ENCODE data around the gene ADD2.

Gene ADD2

GRCh38 chr2:70688427-70688826 lies 79.6 kb downstream of the ADD2 start:
- WGBS (ENCODE audit: extremely low coverage, insufficient coverage, low lambda C conversion rate) = no CpG with 5 or more reads among the region's 5 CpGs
- H3K4me1 ChIP-seq (ENCODE audit: control insufficient read depth, low read depth, low read length) = peaks cover 4% of the 10 kb centered on the region
- H3K36me3 ChIP-seq (ENCODE audit: control insufficient read depth, insufficient read depth, low read length) = peaks cover 5% of the 10 kb centered on the region

GRCh38 chr2:70687461-70687795 lies 80.6 kb downstream of the ADD2 start:
- Histone ChIP-seq H3K9ac (ENCODE audit: low read length) (no peak overlapping the region), H4K8ac (ENCODE audit: low read depth, low read length) (no peak overlapping the region), H3K23ac (ENCODE audit: low read length) (no peak overlapping the region), H3K4me3 (ENCODE audit: low read length) (no peak overlapping the region), H3K56ac (ENCODE audit: low read length) (peak overlapping the region; percentile 78), H2AK5ac (ENCODE audit: low read length) (no peak overlapping the region), H3K18ac (ENCODE audit: low read length) (no peak overlapping the region), H2BK120ac (ENCODE audit: low read depth, low read length) (no peak overlapping the region), H4K5ac (ENCODE audit: low read length) (peak overlapping the region; percentile 51), H3K4ac (ENCODE audit: low read depth, low read length) (no peak overlapping the region), H3K27ac (ENCODE audit: low read depth, low read length) (no peak overlapping the region), H3K79me2 (ENCODE audit: control insufficient read depth, insufficient read depth, low read length) (no peaks in the 10 kb centered on the region), H3K36me3 (ENCODE audit: control insufficient read depth, insufficient read depth, low read length) (peaks cover 4% of the 10 kb centered on the region), H3K4me1 (ENCODE audit: control insufficient read depth, low read depth, low read length) (peaks cover 4% of the 10 kb centered on the region), H2BK5ac (ENCODE audit: low read length) (no peak overlapping the region), H3K4me2 (ENCODE audit: low read length) (no peak overlapping the region), H3K27me3 (ENCODE audit: insufficient read depth, low read length, poor library complexity) (no peaks in the 10 kb centered on the region), H2BK15ac (replicated peaks; ENCODE audit: low read depth) (no peak overlapping the region), H3K79me1 (ENCODE audit: low read length) (no peaks in the 10 kb centered on the region)
- no peak for DNase-seq
- no CpG with 5 or more reads among the region's 4 CpGs for WGBS (ENCODE audit: extremely low coverage, insufficient coverage, low lambda C conversion rate)

More at GRCh38 chr2:70688427-70688826, 79.6 kb downstream of the ADD2 start:
- Histone ChIP-seq H3K18ac (ENCODE audit: low read length) (no peak overlapping the region), H3K79me1 (ENCODE audit: low read length) (no peaks in the 10 kb centered on the region), H3K23ac (ENCODE audit: low read length) (no peak overlapping the region), H3K9ac (ENCODE audit: low read length) (no peak overlapping the region), H2BK120ac (ENCODE audit: low read depth, low read length) (no peak overlapping the region), H3K56ac (ENCODE audit: low read length) (no peak overlapping the region), H3K27ac (ENCODE audit: low read depth, low read length) (no peak overlapping the region), H3K4me2 (ENCODE audit: low read length) (no peak overlapping the region), H2BK15ac (replicated peaks; ENCODE audit: low read depth) (no peak overlapping the region), H3K4ac (ENCODE audit: low read depth, low read length) (no peak overlapping the region), H3K4me3 (ENCODE audit: low read length) (no peak overlapping the region), H2BK5ac (ENCODE audit: low read length) (no peak overlapping the region), H4K8ac (ENCODE audit: low read depth, low read length) (no peak overlapping the region), H3K27me3 (ENCODE audit: insufficient read depth, low read length, poor library complexity) (no peaks in the 10 kb centered on the region), H2AK5ac (ENCODE audit: low read length) (no peak overlapping the region), H4K5ac (ENCODE audit: low read length) (no peak overlapping the region), H3K79me2 (ENCODE audit: control insufficient read depth, insufficient read depth, low read length) (no peaks in the 10 kb centered on the region)
- no peak for DNase-seq

- H3K36me3 ChIP-seq (ENCODE audit: control insufficient read depth, insufficient read depth, low read length) = peaks cover 2% of the 10 kb centered on the region
- peaks cover 4% of the 10 kb centered on the region for H3K4me1 ChIP-seq (ENCODE audit: control insufficient read depth, low read depth, low read length)
Measured at GRCh38 chr2:70686577-70687460, 81.2 kb downstream of the ADD2 start.

GRCh38 chr2:70685771-70686171 lies 82.2 kb downstream of the ADD2 start:
- Histone ChIP-seq H3K4me2 (ENCODE audit: low read length) (no peak overlapping the region), H3K18ac (ENCODE audit: low read length) (no peak overlapping the region), H3K27me3 (ENCODE audit: insufficient read depth, low read length, poor library complexity) (no peaks in the 10 kb centered on the region), H2BK120ac (ENCODE audit: low read depth, low read length) (no peak overlapping the region), H3K4ac (ENCODE audit: low read depth, low read length) (no peak overlapping the region), H3K79me2 (ENCODE audit: control insufficient read depth, insufficient read depth, low read length) (no peaks in the 10 kb centered on the region), H2BK5ac (ENCODE audit: low read length) (no peak overlapping the region), H4K5ac (ENCODE audit: low read length) (no peak overlapping the region), H3K9ac (ENCODE audit: low read length) (no peak overlapping the region), H3K27ac (ENCODE audit: low read depth, low read length) (no peak overlapping the region), H3K56ac (ENCODE audit: low read length) (no peak overlapping the region), H3K23ac (ENCODE audit: low read length) (no peak overlapping the region), H3K4me3 (ENCODE audit: low read length) (no peak overlapping the region), H4K8ac (ENCODE audit: low read depth, low read length) (no peak overlapping the region), H3K36me3 (ENCODE audit: control insufficient read depth, insufficient read depth, low read length) (peaks cover 2% of the 10 kb centered on the region), H2BK15ac (replicated peaks; ENCODE audit: low read depth) (no peak overlapping the region), H3K79me1 (ENCODE audit: low read length) (no peaks in the 10 kb centered on the region), H2AK5ac (ENCODE audit: low read length) (no peak overlapping the region), H3K4me1 (ENCODE audit: control insufficient read depth, low read depth, low read length) (peaks cover 4% of the 10 kb centered on the region)
- no peak for DNase-seq
- WGBS (ENCODE audit: extremely low coverage, insufficient coverage, low lambda C conversion rate) = no CpG with 5 or more reads among the region's 6 CpGs

More at GRCh38 chr2:70686577-70687460, 81.2 kb downstream of the ADD2 start:
- no peak overlapping the region for H3K4ac ChIP-seq (ENCODE audit: low read depth, low read length)
- H3K23ac ChIP-seq (ENCODE audit: low read length) = no peak overlapping the region
- no peak overlapping the region for H3K27ac ChIP-seq (ENCODE audit: low read depth, low read length)
- peak overlapping the region; percentile 78 for H3K56ac ChIP-seq (ENCODE audit: low read length)
- no peak overlapping the region for H4K8ac ChIP-seq (ENCODE audit: low read depth, low read length)
- no peak overlapping the region for H3K4me3 ChIP-seq (ENCODE audit: low read length)
- H2BK15ac ChIP-seq (replicated peaks; ENCODE audit: low read depth) = no peak overlapping the region
- no peaks in the 10 kb centered on the region for H3K27me3 ChIP-seq (ENCODE audit: insufficient read depth, low read length, poor library complexity)
- no peak overlapping the region for H2BK120ac ChIP-seq (ENCODE audit: low read depth, low read length)
- H3K79me1 ChIP-seq (ENCODE audit: low read length) = no peaks in the 10 kb centered on the region
- peak overlapping the region; percentile 79 for H2BK5ac ChIP-seq (ENCODE audit: low read length)
- no peak overlapping the region for H3K4me2 ChIP-seq (ENCODE audit: low read length)
- no peaks in the 10 kb centered on the region for H3K79me2 ChIP-seq (ENCODE audit: control insufficient read depth, insufficient read depth, low read length)
- H4K5ac ChIP-seq (ENCODE audit: low read length) = peak overlapping the region; percentile 51
- no peak overlapping the region for H3K9ac ChIP-seq (ENCODE audit: low read length)
- H2AK5ac ChIP-seq (ENCODE audit: low read length) = no peak overlapping the region
- WGBS (ENCODE audit: extremely low coverage, insufficient coverage, low lambda C conversion rate) = no CpG with 5 or more reads among the region's 11 CpGs
- DNase-seq = peak; percentile 93
- H3K18ac ChIP-seq (ENCODE audit: low read length) = no peak overlapping the region

GRCh38 chr2:70684846-70685622 lies 83.0 kb downstream of the ADD2 start:
- H3K56ac ChIP-seq (ENCODE audit: low read length) = no peak overlapping the region
- H4K5ac ChIP-seq (ENCODE audit: low read length) = no peak overlapping the region
- H2BK120ac ChIP-seq (ENCODE audit: low read depth, low read length) = no peak overlapping the region
- H3K4ac ChIP-seq (ENCODE audit: low read depth, low read length) = no peak overlapping the region
- no peak overlapping the region for H2BK15ac ChIP-seq (replicated peaks; ENCODE audit: low read depth)
- no CpG with 5 or more reads among the region's 4 CpGs for WGBS (ENCODE audit: extremely low coverage, insufficient coverage, low lambda C conversion rate)
- H2AK5ac ChIP-seq (ENCODE audit: low read length) = no peak overlapping the region
- no peak overlapping the region for H3K27ac ChIP-seq (ENCODE audit: low read depth, low read length)
- H4K8ac ChIP-seq (ENCODE audit: low read depth, low read length) = no peak overlapping the region
- H3K79me1 ChIP-seq (ENCODE audit: low read length) = no peaks in the 10 kb centered on the region
- H3K4me3 ChIP-seq (ENCODE audit: low read length) = no peak overlapping the region
- no peak overlapping the region for H3K9ac ChIP-seq (ENCODE audit: low read length)
- H3K36me3 ChIP-seq (ENCODE audit: control insufficient read depth, insufficient read depth, low read length) = peaks cover 2% of the 10 kb centered on the region
- H3K23ac ChIP-seq (ENCODE audit: low read length) = no peak overlapping the region
- no peak overlapping the region for H2BK5ac ChIP-seq (ENCODE audit: low read length)
- H3K4me1 ChIP-seq (ENCODE audit: control insufficient read depth, low read depth, low read length) = peaks cover 4% of the 10 kb centered on the region
- no peaks in the 10 kb centered on the region for H3K79me2 ChIP-seq (ENCODE audit: control insufficient read depth, insufficient read depth, low read length)
- H3K4me2 ChIP-seq (ENCODE audit: low read length) = no peak overlapping the region
- H3K18ac ChIP-seq (ENCODE audit: low read length) = no peak overlapping the region
- no peaks in the 10 kb centered on the region for H3K27me3 ChIP-seq (ENCODE audit: insufficient read depth, low read length, poor library complexity)
- DNase-seq = no peak

Measured in mesendoderm (in vitro differentiated cells).